ENCODE data around the gene GABBR2.

Gene GABBR2

DNA sequence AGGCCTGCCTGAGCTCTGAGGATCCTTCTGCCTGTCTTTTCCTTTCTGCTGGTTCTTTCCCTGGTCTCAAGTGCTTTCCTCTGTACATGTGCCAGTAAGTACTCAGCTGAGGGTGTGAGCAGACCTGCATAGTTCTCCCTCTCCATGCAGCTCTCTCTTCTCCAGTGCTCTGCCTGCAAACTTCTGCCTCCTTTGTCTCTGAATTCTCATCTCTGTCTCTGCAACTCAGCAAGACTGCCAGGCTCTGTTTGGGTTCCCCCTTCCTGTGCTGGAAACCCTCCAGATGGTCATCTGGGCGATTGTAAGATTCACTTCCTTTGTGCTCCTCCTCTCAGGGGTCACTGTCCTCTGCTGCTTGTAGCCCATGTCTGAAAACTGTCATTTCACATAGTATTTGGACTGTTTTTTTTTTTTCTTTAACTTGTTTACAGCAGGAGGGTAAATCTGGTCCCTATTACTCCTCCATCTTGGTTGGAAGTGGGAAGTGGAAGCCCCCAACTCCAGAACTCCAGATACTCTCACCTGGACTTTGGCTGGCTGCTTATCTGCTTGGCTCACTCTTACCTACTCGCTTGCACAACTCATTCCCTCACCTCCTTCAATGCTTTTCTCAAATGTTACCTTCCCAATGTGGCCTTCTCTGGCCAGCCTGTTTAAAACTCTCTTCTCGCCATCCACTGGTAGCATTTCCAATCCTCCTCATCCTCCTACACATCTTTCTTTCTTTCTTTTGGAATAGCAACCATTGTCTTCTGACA, 278.0 kb downstream of the GABBR2 start:
- H3K4me3 ChIP-seq (ENCODE audit: low read depth, low read length): no peak overlapping the region
- DNase-seq (ENCODE audit: low read depth): peak; percentile 26

DNA sequence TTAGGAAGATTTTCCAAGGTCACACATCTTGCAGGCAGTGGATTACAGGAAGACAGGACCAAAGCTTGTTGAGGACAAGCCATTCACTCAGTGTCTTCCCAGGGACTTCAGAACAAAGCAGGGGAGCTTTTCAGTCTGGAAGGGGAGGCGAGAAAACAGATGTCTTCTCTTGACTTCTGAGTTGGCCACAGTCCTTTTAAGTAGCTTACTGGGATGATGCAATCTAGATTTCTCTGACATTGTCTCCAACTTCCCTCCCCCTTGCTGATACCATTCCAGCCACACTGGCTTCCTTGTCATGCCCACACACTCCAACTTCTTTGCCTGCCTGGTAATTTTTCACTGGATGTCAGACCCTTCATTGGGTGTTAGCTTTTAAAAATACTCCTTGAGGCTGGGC, 279.1 kb downstream of the GABBR2 start:
- peak; percentile 58 for DNase-seq (ENCODE audit: low read depth)
- TF ChIP-seq, protein P1, sequence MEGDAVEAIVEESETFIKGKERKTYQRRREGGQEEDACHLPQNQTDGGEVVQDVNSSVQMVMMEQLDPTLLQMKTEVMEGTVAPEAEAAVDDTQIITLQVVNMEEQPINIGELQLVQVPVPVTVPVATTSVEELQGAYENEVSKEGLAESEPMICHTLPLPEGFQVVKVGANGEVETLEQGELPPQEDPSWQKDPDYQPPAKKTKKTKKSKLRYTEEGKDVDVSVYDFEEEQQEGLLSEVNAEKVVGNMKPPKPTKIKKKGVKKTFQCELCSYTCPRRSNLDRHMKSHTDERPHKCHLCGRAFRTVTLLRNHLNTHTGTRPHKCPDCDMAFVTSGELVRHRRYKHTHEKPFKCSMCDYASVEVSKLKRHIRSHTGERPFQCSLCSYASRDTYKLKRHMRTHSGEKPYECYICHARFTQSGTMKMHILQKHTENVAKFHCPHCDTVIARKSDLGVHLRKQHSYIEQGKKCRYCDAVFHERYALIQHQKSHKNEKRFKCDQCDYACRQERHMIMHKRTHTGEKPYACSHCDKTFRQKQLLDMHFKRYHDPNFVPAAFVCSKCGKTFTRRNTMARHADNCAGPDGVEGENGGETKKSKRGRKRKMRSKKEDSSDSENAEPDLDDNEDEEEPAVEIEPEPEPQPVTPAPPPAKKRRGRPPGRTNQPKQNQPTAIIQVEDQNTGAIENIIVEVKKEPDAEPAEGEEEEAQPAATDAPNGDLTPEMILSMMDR (conservative IDR thresholded peaks at IDR 0.05; ENCODE audit: low read depth, low read length): no peak
- no peak overlapping the region for H3K4me3 ChIP-seq (ENCODE audit: low read depth, low read length)

More for the DNA sequence above, 278.0 kb downstream of the GABBR2 start:
- TF ChIP-seq, protein P1 (conservative IDR thresholded peaks at IDR 0.05; ENCODE audit: low read depth, low read length): no peak

DNA sequence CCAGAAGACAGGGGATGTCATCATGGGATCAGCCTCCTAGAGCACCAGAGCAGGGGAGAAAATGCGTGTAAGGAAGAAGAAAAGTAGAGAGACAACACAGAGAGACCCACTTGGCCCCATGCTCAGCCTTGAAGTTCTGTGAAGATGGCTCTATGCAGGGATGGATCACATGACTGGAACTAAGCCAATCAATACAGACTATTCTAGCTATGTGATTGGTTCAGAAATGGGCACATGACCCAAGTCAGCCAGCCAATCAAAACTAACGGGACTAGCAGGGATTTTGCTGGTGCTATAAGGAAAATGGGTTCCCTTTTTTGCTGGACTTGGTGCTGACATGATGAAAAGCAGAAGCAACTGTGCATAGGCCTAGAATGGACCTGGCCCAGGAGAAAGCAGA, 280.3 kb downstream of the GABBR2 start:
- no peak overlapping the region for H3K4me3 ChIP-seq (ENCODE audit: low read depth, low read length)
- DNase-seq (ENCODE audit: low read depth): no peak
- TF ChIP-seq, protein P1 (conservative IDR thresholded peaks at IDR 0.05; ENCODE audit: low read depth, low read length): no peak

DNA sequence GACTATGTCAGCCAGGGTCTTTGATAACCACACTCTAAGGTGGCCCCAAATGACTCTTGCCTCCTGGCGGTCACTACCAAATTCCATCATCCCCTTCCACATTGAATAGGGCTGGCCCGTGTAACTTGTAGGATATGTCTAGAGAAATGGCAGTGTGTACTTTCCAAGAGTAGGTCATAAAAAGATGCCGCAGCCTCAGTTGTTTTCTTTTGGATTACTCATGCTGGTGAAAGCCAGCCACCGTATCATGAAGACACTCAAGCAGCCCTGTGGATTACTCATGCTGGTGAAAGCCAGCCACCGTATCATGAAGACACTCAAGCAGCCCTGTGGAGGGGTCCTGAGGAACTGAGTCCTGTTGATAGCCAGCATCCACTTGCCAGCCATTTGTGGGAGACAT, 281.2 kb downstream of the GABBR2 start:
- no peak for DNase-seq (ENCODE audit: low read depth)
- TF ChIP-seq, protein P1 (conservative IDR thresholded peaks at IDR 0.05; ENCODE audit: low read depth, low read length): no peak
- H3K4me3 ChIP-seq (ENCODE audit: low read depth, low read length): no peak overlapping the region

DNA sequence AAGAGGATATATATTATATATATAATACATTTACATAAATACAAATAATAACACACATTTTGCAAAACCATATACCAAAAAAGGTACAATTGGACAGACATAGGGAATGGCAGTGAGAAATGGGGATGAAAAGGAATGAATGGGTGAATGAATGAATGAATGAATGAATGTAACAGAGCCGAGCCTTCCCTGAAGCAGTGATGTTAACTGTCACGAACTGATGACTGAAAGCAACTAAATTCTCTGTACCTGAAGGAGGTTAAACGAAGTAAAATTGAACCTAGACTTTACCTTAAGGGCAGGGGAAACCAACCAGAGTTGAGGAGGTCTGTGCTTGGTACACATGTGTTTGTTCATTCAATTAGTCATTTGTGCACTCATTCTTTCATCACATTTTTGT, 283.7 kb downstream of the GABBR2 start:
- TF ChIP-seq, protein P1 (conservative IDR thresholded peaks at IDR 0.05; ENCODE audit: low read depth, low read length): no peak
- DNase-seq (ENCODE audit: low read depth): no peak
- H3K4me3 ChIP-seq (ENCODE audit: low read depth, low read length): no peak overlapping the region

DNA sequence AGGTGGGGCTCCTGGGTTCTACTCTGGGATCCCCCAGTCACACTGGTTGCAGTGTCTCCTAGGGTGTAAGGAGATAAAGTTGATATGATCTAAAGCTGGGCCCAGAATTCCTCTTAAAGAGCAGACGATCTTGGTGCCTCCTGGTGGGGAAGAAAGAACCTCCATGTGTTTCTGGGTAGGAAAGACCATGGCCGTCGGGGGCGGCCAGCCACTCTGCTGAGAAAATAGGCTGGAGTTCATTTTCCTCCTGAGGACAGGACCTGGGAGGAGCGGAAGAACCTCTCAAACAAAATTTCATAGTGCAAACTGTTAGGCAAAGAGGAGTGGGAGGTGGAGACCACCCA, 289.5 kb downstream of the GABBR2 start:
- TF ChIP-seq, protein P1 (conservative IDR thresholded peaks at IDR 0.05; ENCODE audit: low read depth, low read length): peak; percentile 17
- no peak for DNase-seq (ENCODE audit: low read depth)
- H3K4me3 ChIP-seq (ENCODE audit: low read depth, low read length): no peak overlapping the region
